Neural crest cell (in vitro differentiated cells): Measurements from ENCODE around the gene PARP11. TPM values are rescaled to one million over a fixed set of nuclear protein-coding genes. Genes with fewer than 3 reads are reported as not detected.

ENCODE experiments used
- DNase-seq: peaks from one replicate; pipeline ENCODE4 v3.0.0; 2021; ENCODE audit warnings: low read depth, mixed read lengths, low spot score
- H3K27ac Mint-ChIP-seq: one replicate; pipeline ENCODE4 v1.8.0; 2021; ENCODE audit warnings: mild to moderate bottlenecking, mixed read lengths; ENCODE audit not compliant: unreplicated experiment
- H3K27me3 Mint-ChIP-seq: 2 replicates; pipeline ENCODE4 v1.8.0; 2021; ENCODE audit warnings: low read depth, mild to moderate bottlenecking, mixed read lengths
- H3K36me3 Mint-ChIP-seq: 2 replicates; pipeline ENCODE4 v1.8.0; 2021; ENCODE audit warnings: low read depth, mild to moderate bottlenecking, mixed read lengths
- H3K4me1 Mint-ChIP-seq: 2 replicates; pipeline ENCODE4 v1.8.0; 2021; ENCODE audit warnings: mixed read lengths
- H3K4me3 Mint-ChIP-seq: one replicate; pipeline ENCODE4 v1.8.0; 2021; ENCODE audit warnings: mild to moderate bottlenecking, mixed read lengths
- H3K9me3 Mint-ChIP-seq: 2 replicates; pipeline ENCODE4 v1.8.0; 2021; ENCODE audit warnings: mixed read lengths
- CTCF ChIP-seq: fragments of 200-600 bp; sonication (generic); conservative IDR thresholded peaks from 2 replicates; pipeline ENCODE4 v1.5.0; 2021; ENCODE audit warnings: antibody characterized with exemption, mild to moderate bottlenecking
- total RNA-seq: library from RNA; stranded (reverse); gene quantifications from 2 replicates; pipeline ENCODE4 v1.2.1, GENCODE V29; 2021

Gene PARP11
- total RNA-seq, 1 donor from 2014 or later = 17.3 TPM

GRCh38 chr12:3833670-3834310, 39.4 kb downstream of the PARP11 start:
- Mint-ChIP-seq H3K9me3 (no peaks in the 10 kb centered on the region), H3K27me3 (no peaks in the 10 kb centered on the region), H3K4me3 (no peak overlapping the region), H3K4me1 (no peaks in the 10 kb centered on the region), H3K36me3 (peaks cover 12% of the 10 kb centered on the region), H3K27ac (no peak overlapping the region)
- no peak for DNase-seq
- TF ChIP-seq CTCF = no peak

GRCh38 chr12:3832738-3833137, 40.5 kb downstream of the PARP11 start:
- H3K27ac Mint-ChIP-seq = no peak overlapping the region
- H3K27me3 Mint-ChIP-seq = no peaks in the 10 kb centered on the region
- H3K4me3 Mint-ChIP-seq = no peak overlapping the region
- no peaks in the 10 kb centered on the region for H3K4me1 Mint-ChIP-seq
- no peak for DNase-seq
- no peak for TF ChIP-seq CTCF
- H3K9me3 Mint-ChIP-seq = no peaks in the 10 kb centered on the region
- peaks cover 6% of the 10 kb centered on the region for H3K36me3 Mint-ChIP-seq

GRCh38 chr12:3828888-3829287, 44.3 kb downstream of the PARP11 start:
- no peaks in the 10 kb centered on the region for H3K4me1 Mint-ChIP-seq
- H3K27me3 Mint-ChIP-seq = no peaks in the 10 kb centered on the region
- H3K27ac Mint-ChIP-seq = no peak overlapping the region
- peaks cover 3% of the 10 kb centered on the region for H3K36me3 Mint-ChIP-seq
- no peak overlapping the region for H3K4me3 Mint-ChIP-seq
- H3K9me3 Mint-ChIP-seq = no peaks in the 10 kb centered on the region
- DNase-seq = no peak
- no peak for TF ChIP-seq CTCF

- no peaks in the 10 kb centered on the region for H3K9me3 Mint-ChIP-seq
- no peak for DNase-seq
- no peak overlapping the region for H3K4me3 Mint-ChIP-seq
- no peaks in the 10 kb centered on the region for H3K27me3 Mint-ChIP-seq
- H3K4me1 Mint-ChIP-seq = no peaks in the 10 kb centered on the region
- no peak for TF ChIP-seq CTCF
- H3K36me3 Mint-ChIP-seq = peaks cover 7% of the 10 kb centered on the region
- no peak overlapping the region for H3K27ac Mint-ChIP-seq
Measured at GRCh38 chr12:3827301-3828000, 45.7 kb downstream of the PARP11 start.

GRCh38 chr12:3821441-3821840, 51.8 kb downstream of the PARP11 start:
- Mint-ChIP-seq H3K9me3 (no peaks in the 10 kb centered on the region), H3K27ac (no peak overlapping the region), H3K27me3 (no peaks in the 10 kb centered on the region), H3K36me3 (peaks cover 7% of the 10 kb centered on the region), H3K4me3 (no peak overlapping the region), H3K4me1 (no peaks in the 10 kb centered on the region)
- no peak for TF ChIP-seq CTCF
- DNase-seq = no peak
